HCT116 (cell line): ENCODE measurements around the gene SRRT. TPM values are rescaled to one million over a fixed set of nuclear protein-coding genes. Genes with fewer than 3 reads are reported as not detected.

Experiments used
- ATAC-seq: fragments of 200-7000 bp; cut with Tn5 transposase; 2 replicates; pipeline ENCODE4 v1.9.1; 2020; ENCODE audit warnings: mild to moderate bottlenecking, moderate library complexity
- BruUV-seq: library from RNA; stranded (reverse); fragments of 400-500 nt; replicated peaks from 2 replicates; lab custom pipeline; 2021; lab: Mats Ljungman, UMichigan
- CTCF ChIA-PET: fragments of 300-600 bp; sonication (Branson Sonifier 250); formaldehyde crosslinking; loops from one replicate; lab custom pipeline; 2021; ENCODE audit warnings: antibody characterized with exemption; lab: Charles Lee
- POLR2A ChIA-PET: fragments of 300-600, 350-600 bp; sonication (Branson Sonifier 250); formaldehyde crosslinking; loops from one replicate; lab custom pipeline; 2021; ENCODE audit warnings: antibody characterized with exemption; lab: Charles Lee
- RAD21 ChIA-PET, 2 experiments: fragments of 300-600 bp; sonication (Branson Sonifier 250); formaldehyde crosslinking; loops; one replicate each; lab custom pipeline; 2023; ENCODE audit warnings: low total read pairs in 2 of 2; ENCODE audit not compliant: uncharacterized antibody in 2 of 2, unreplicated experiment in 2 of 2, low non-redundant PET in 1 of 2; lab: Charles Lee
- DNase-seq: peaks from one replicate; pipeline ENCODE4 v3.0.0-alpha.2; 2010; ENCODE audit warnings: low read depth, low spot score
- H2AFZ ChIP-seq: fragments of 200-600 bp; shearing (Covaris generic), sonication (generic); 2 replicates; pipeline ENCODE4 v1.6.1; 2017; ENCODE audit warnings: low read depth, mixed run types, mixed read lengths, antibody characterized with exemption, low read length; ENCODE audit not compliant: poor library complexity, severe bottlenecking
- H3K27ac ChIP-seq: 2 replicates; pipeline ENCODE4 v1.5.1; 2012; ENCODE audit warnings: low read depth, low read length
- H3K27me3 ChIP-seq: fragments of 200-600 bp; sonication (generic); 2 replicates; pipeline ENCODE4 v1.6.1; 2016; ENCODE audit warnings: mixed run types, low read length, mixed read lengths; ENCODE audit not compliant: insufficient read depth
- H3K36me3 ChIP-seq, 2 experiments: fragments of 200-500 bp in 1 of 2; fragments of 200-600 bp in 1 of 2; sonication (Bioruptor generic) in 1 of 2; sonication (generic) in 1 of 2; 2 replicates each; pipeline versions ENCODE4 v1.5.1 to v1.6.1; 2014 to 2016; ENCODE audit warnings: low read length in 2 of 2, inconsistent platforms in 1 of 2, mixed read lengths in 1 of 2, mixed run types in 1 of 2; ENCODE audit not compliant: insufficient read depth in 2 of 2, control insufficient read depth in 1 of 2
- H3K4me1 ChIP-seq, 2 experiments: fragments of 200-600 bp in 1 of 2; sonication (generic) in 1 of 2; 2 replicates each; pipeline versions ENCODE4 v1.5.1 to v1.6.1; 2012 to 2017; ENCODE audit warnings: low read length in 2 of 2, inconsistent platforms in 1 of 2, mild to moderate bottlenecking in 1 of 2, mixed read lengths in 1 of 2, mixed run types in 1 of 2, moderate library complexity in 1 of 2; ENCODE audit not compliant: insufficient read depth in 2 of 2, control insufficient read depth in 1 of 2
- H3K4me2 ChIP-seq: fragments of 200-600 bp; sonication (generic); 2 replicates; pipeline ENCODE4 v1.6.1; 2017; ENCODE audit warnings: mixed run types, low read length, mixed read lengths
- H3K4me3 ChIP-seq, 2 experiments: fragments of 200-600 bp in 1 of 2; sonication (generic) in 1 of 2; replicated peaks in 1 of 2; 2 replicates each; pipeline ENCODE4 v1.5.1; 2011 to 2016; ENCODE audit warnings: low read length in 2 of 2, control low read depth in 1 of 2, low read depth in 1 of 2, mild to moderate bottlenecking in 1 of 2, mixed read lengths in 1 of 2, mixed run types in 1 of 2
- H3K79me2 ChIP-seq: fragments of 200-600 bp; sonication (generic); 2 replicates; pipeline ENCODE4 v1.6.1; 2017; ENCODE audit warnings: mild to moderate bottlenecking, mixed run types, low read length, moderate library complexity, mixed read lengths; ENCODE audit not compliant: insufficient read depth
- H3K9ac ChIP-seq: fragments of 200-600 bp; sonication (generic); 2 replicates; pipeline ENCODE4 v1.6.1; 2016; ENCODE audit warnings: low read length, mixed read lengths
- H3K9me2 ChIP-seq: fragments of 200-600 bp; sonication (generic), shearing (Covaris generic); 2 replicates; pipeline ENCODE4 v1.6.1; 2017; ENCODE audit warnings: mixed run types, mild to moderate bottlenecking, moderate library complexity; ENCODE audit not compliant: insufficient read depth
- H3K9me3 ChIP-seq, 2 experiments: fragments of 200-500 bp in 1 of 2; fragments of 200-600 bp in 1 of 2; sonication (Bioruptor generic) in 1 of 2; sonication (generic) in 1 of 2; 2 replicates each; pipeline ENCODE4 v1.6.1; 2014 to 2017; ENCODE audit warnings: low read length in 2 of 2, mixed read lengths in 2 of 2, inconsistent platforms in 1 of 2, low read depth in 1 of 2, mild to moderate bottlenecking in 1 of 2, mixed run types in 1 of 2, moderate library complexity in 1 of 2; ENCODE audit not compliant: control insufficient read depth in 1 of 2, insufficient read depth in 1 of 2
- H4K20me1 ChIP-seq: fragments of 200-600 bp; sonication (generic), shearing (Covaris generic); 2 replicates; pipeline ENCODE4 v1.6.1; 2017; ENCODE audit warnings: mixed run types, mild to moderate bottlenecking, moderate library complexity; ENCODE audit not compliant: insufficient read depth
- CEBPB ChIP-seq: IDR thresholded peaks from 2 replicates; pipeline ENCODE4 v1.6.1; 2012; ENCODE audit warnings: low read depth
- CTCF ChIP-seq, 3 experiments: fragments of 200-600 bp in 1 of 3; sonication (generic) in 1 of 3; IDR thresholded peaks in 2 of 3; conservative IDR thresholded peaks in 1 of 3; 2 replicates each; pipeline ENCODE4 v1.5.1; 2012 to 2017; ENCODE audit warnings: low read depth in 2 of 3, low read length in 2 of 3, antibody characterized with exemption in 1 of 3, borderline replicate concordance in 1 of 3, control low read depth in 1 of 3, mild to moderate bottlenecking in 1 of 3, mixed read lengths in 1 of 3, mixed run types in 1 of 3, moderate library complexity in 1 of 3; ENCODE audit not compliant: insufficient read depth in 1 of 3
- FOSL1 ChIP-seq: IDR thresholded peaks from 2 replicates; pipeline ENCODE4 v1.6.1; 2012; ENCODE audit warnings: low read depth
- SIN3A ChIP-seq: IDR thresholded peaks from 2 replicates; pipeline ENCODE4 v1.6.1; 2012; ENCODE audit warnings: low read depth
- SP1 ChIP-seq: IDR thresholded peaks from 2 replicates; pipeline ENCODE4 v1.6.1; 2012; ENCODE audit warnings: low read depth
- TCF7L2 ChIP-seq: IDR thresholded peaks from 2 replicates; pipeline ENCODE4 v1.7.0; 2011; ENCODE audit warnings: borderline replicate concordance, inconsistent platforms; ENCODE audit not compliant: insufficient read depth, insufficient read length; ENCODE audit errors: extremely low read depth
- ZBTB33 ChIP-seq: IDR thresholded peaks from 2 replicates; pipeline ENCODE4 v1.6.1; 2011; ENCODE audit warnings: mild to moderate bottlenecking, low read length, moderate library complexity; ENCODE audit not compliant: insufficient replicate concordance; ENCODE audit errors: extremely low read depth
- ZFX ChIP-seq: fragments of 450-650 bp; IDR thresholded peaks from 2 replicates; pipeline ENCODE4 v1.6.1; 2017
- ZNF274 ChIP-seq: fragments of 200-500 bp; sonication (Bioruptor generic); IDR thresholded peaks from 2 replicates; pipeline ENCODE4 v1.6.1; 2014; ENCODE audit warnings: mild to moderate bottlenecking, low read depth, low read length, inconsistent platforms
- intact Hi-C: fragments of 100-400 bp; cut with micrococcal nuclease; formaldehyde crosslinking; loops from 2 replicates; pipeline ENCODE4 v1.10.0; 2022
- total RNA-seq: library from RNA; stranded (reverse); gene quantifications from one replicate; pipeline ENCODE4 v1.2.1, GENCODE V29; 2021; ENCODE audit not compliant: unreplicated experiment

The SRRT gene
- total RNA-seq, 1 experiment from 2014 or later = 252 TPM

- H3K9me2 ChIP-seq = no peaks in the 10 kb centered on the region
- intact Hi-C loops = no loop called here
- ChIA-PET POLR2A (no interaction called here), RAD21 (no interaction called here), CTCF (interaction anchor here (0.9 kb wide), 1 partner anchor 156 kb away, joined by 4 read pairs; no protein-coding TSS in a partner anchor)
- no peak overlapping the region for H2AFZ ChIP-seq
- no peaks in the 10 kb centered on the region for H3K79me2 ChIP-seq
- no peak overlapping the region for H3K9ac ChIP-seq
- H3K27ac ChIP-seq = no peak overlapping the region
- ATAC-seq = no peak
- H3K4me1 ChIP-seq = peaks cover 4 to 5% of the 10 kb centered on the region in 2 experiments; a peak in 3 of 4 replicates
- H3K36me3 ChIP-seq = no peaks in the 10 kb centered on the region
- DNase-seq = no peak
- H3K4me3 ChIP-seq = no peak overlapping the region
- TF ChIP-seq TCF7L2 (no peak), ZBTB33 (no peak), CTCF (IDR thresholded peaks at IDR 0.05 in 2 of 3, conservative IDR thresholded peaks at IDR 0.05 in 1 of 3; ENCODE audit: borderline replicate concordance in 1 of 3, insufficient read depth in 1 of 3, low read depth in 2 of 3, low read length in 2 of 3) (no peak), FOSL1 (no peak), SP1 (no peak), ZNF274 (no peak), SIN3A (no peak), ZFX (no peak), CEBPB (no peak)
- BruUV-seq = no TSS peak
- H3K4me2 ChIP-seq = no peak overlapping the region
- H3K9me3 ChIP-seq = no peaks in the 10 kb centered on the region
- no peaks in the 10 kb centered on the region for H3K27me3 ChIP-seq
- H4K20me1 ChIP-seq = no peaks in the 10 kb centered on the region
These were observed 27.7 kb downstream of the SRRT start for GRCh38 chr7:100902638-100903037.
